Stomach (tissue), 4 donors: ENCODE data around the gene CXorf38.

Experiments
- EP300 ChIP-seq: sonication (generic); formaldehyde crosslinking; IDR thresholded peaks from one replicate; pipeline ENCODE4 v1.6.1; 2017; ENCODE audit warnings: antibody characterized with exemption
- POLR2A ChIP-seq, 4 donors: fragments of 450-650 bp; IDR thresholded peaks; one replicate each; pipeline ENCODE4 v1.6.1; 2016; ENCODE audit warnings: antibody characterized with exemption in 4 of 4, control low read depth in 2 of 4, mild to moderate bottlenecking in 1 of 4, moderate library complexity in 1 of 4
- POLR2AphosphoS5 ChIP-seq, 3 donors: sonication (generic); formaldehyde crosslinking; IDR thresholded peaks; one replicate each; pipeline ENCODE4 v1.6.1; 2016; ENCODE audit warnings: antibody characterized with exemption in 3 of 3
- TF ChIP-seq, protein P1 (sequence below), 7 experiments: fragments of 450-650 bp in 4 of 7; fragments of 200-600 bp in 3 of 7; sonication (generic) in 3 of 7; IDR thresholded peaks; one replicate each; pipeline ENCODE4 v1.5.1; 2016 to 2019; ENCODE audit warnings: antibody characterized with exemption in 7 of 7, control low read depth in 2 of 7, mild to moderate bottlenecking in 1 of 7

DNA sequence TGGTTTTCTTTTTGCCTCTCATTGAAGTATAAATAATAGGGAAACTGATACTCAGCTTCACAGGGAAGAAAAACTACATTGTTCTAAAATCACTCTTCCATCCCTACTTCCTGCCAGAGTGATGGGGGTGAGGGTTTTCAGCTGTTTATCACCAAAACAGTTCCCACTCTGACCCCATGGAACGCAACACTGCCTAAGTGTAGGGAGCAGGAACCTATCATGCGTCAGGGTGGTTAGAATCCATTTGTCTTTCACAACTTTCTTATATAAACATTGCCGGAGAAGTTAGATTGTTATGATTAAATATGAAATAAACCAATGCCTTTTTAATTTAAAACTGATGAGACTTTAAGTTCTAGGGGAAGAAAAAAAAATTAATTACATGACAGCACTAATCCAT, 40.0 kb downstream of the CXorf38 start:
- TF ChIP-seq POLR2A (IDR thresholded peaks at IDR 0.05) (no peak), EP300 (no peak), POLR2AphosphoS5 (IDR thresholded peaks at IDR 0.05) (no peak)
- TF ChIP-seq, protein P1, sequence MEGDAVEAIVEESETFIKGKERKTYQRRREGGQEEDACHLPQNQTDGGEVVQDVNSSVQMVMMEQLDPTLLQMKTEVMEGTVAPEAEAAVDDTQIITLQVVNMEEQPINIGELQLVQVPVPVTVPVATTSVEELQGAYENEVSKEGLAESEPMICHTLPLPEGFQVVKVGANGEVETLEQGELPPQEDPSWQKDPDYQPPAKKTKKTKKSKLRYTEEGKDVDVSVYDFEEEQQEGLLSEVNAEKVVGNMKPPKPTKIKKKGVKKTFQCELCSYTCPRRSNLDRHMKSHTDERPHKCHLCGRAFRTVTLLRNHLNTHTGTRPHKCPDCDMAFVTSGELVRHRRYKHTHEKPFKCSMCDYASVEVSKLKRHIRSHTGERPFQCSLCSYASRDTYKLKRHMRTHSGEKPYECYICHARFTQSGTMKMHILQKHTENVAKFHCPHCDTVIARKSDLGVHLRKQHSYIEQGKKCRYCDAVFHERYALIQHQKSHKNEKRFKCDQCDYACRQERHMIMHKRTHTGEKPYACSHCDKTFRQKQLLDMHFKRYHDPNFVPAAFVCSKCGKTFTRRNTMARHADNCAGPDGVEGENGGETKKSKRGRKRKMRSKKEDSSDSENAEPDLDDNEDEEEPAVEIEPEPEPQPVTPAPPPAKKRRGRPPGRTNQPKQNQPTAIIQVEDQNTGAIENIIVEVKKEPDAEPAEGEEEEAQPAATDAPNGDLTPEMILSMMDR (IDR thresholded peaks at IDR 0.05): no peak
